Middle frontal gyrus (tissue), 1 donor: Measurements from ENCODE around the gene TESK2.
"Not testable (repeated sequence)": the region's sequence is repeated elsewhere in the genome, so short reads cannot be mapped to it uniquely, and the experiment has no call there.

Experiments used
- DNase-seq: peaks from one replicate; pipeline ENCODE4 v3.0.0-alpha.2; 2015; ENCODE audit warnings: low spot score; ENCODE audit errors: extremely low spot score

The TESK2 gene

GRCh38 chr1:45379524-45379923 lies 111.4 kb downstream of the TESK2 start:
- no peak for DNase-seq

GRCh38 chr1:45378184-45378583 lies 112.8 kb downstream of the TESK2 start:
- DNase-seq = no peak

- no peak for DNase-seq
These were observed 115.6 kb downstream of the TESK2 start for GRCh38 chr1:45375104-45376090.

GRCh38 chr1:45373573-45373972 lies 117.4 kb downstream of the TESK2 start:
- DNase-seq = no peak

GRCh38 chr1:45370575-45370974 lies 120.4 kb downstream of the TESK2 start:
- no peak for DNase-seq

- DNase-seq = no peak
These were observed 125.9 kb downstream of the TESK2 start for GRCh38 chr1:45365051-45365450.

GRCh38 chr1:45364294-45364693 lies 126.7 kb downstream of the TESK2 start:
- no peak for DNase-seq

GRCh38 chr1:45360981-45361380 lies 130.0 kb downstream of the TESK2 start:
- DNase-seq = not testable (repeated sequence)

GRCh38 chr1:45359882-45360513 lies 131.0 kb downstream of the TESK2 start:
- peak; percentile 66 for DNase-seq

GRCh38 chr1:45356186-45356585 lies 134.8 kb downstream of the TESK2 start:
- DNase-seq = no peak

- DNase-seq = no peak
These were observed 135.3 kb downstream of the TESK2 start for GRCh38 chr1:45355683-45356082.

GRCh38 chr1:45354838-45355237 lies 136.1 kb downstream of the TESK2 start:
- DNase-seq = no peak

- DNase-seq = no peak
These were observed 137.3 kb downstream of the TESK2 start for GRCh38 chr1:45353685-45354084.

GRCh38 chr1:45351508-45351907 lies 139.5 kb downstream of the TESK2 start:
- DNase-seq = no peak

- DNase-seq = no peak
These were observed 141.8 kb downstream of the TESK2 start for GRCh38 chr1:45348966-45349677.

GRCh38 chr1:45348609-45348965 lies 142.4 kb downstream of the TESK2 start:
- DNase-seq = no peak

- no peak for DNase-seq
These were observed 142.9 kb downstream of the TESK2 start for GRCh38 chr1:45348020-45348419.

GRCh38 chr1:45346473-45346872 lies 144.5 kb downstream of the TESK2 start:
- no peak for DNase-seq

GRCh38 chr1:45345014-45345413 lies 145.9 kb downstream of the TESK2 start:
- DNase-seq = no peak

- DNase-seq = no peak
These were observed 146.5 kb downstream of the TESK2 start for GRCh38 chr1:45344499-45344898.

GRCh38 chr1:45340816-45341466 lies 150.0 kb downstream of the TESK2 start:
- DNase-seq = no peak
